ENCODE data around the gene SLC46A2.

SLC46A2 gene

GRCh38 chr9:112833081-112833480 lies 57.6 kb downstream of the SLC46A2 start:
- H3K27me3 ChIP-seq (ENCODE audit: low read length): no peaks in the 10 kb centered on the region
- no peaks in the 10 kb centered on the region for H3K9me2 ChIP-seq (replicated peaks; ENCODE audit: insufficient read depth, low read length)
- no peaks in the 10 kb centered on the region for H3K79me2 ChIP-seq (ENCODE audit: insufficient read depth, low read length)
- no peak overlapping the region for H2AFZ ChIP-seq (ENCODE audit: low read depth, low read length, severe bottlenecking)
- no peaks in the 10 kb centered on the region for H3K36me3 ChIP-seq (ENCODE audit: low read length)
- no peaks in the 10 kb centered on the region for H3K9me3 ChIP-seq (ENCODE audit: insufficient read depth, low read length)
- no peak overlapping the region for H3K27ac ChIP-seq (ENCODE audit: low read depth, low read length)
- no peak overlapping the region for H3K4me3 ChIP-seq (ENCODE audit: insufficient read depth, low read length, poor library complexity, severe bottlenecking)
- H3K9ac ChIP-seq (ENCODE audit: low read length): no peak overlapping the region
- no peak for TF ChIP-seq CTCF (IDR thresholded peaks at IDR 0.05; ENCODE audit: insufficient read depth, low read length, poor library complexity, severe bottlenecking)
- TF ChIP-seq EZH2phosphoT487 (conservative IDR thresholded peaks at IDR 0.05; ENCODE audit: low read length): no peak
- H3F3A ChIP-seq (ENCODE audit: insufficient read depth): no peaks in the 10 kb centered on the region
- no peaks in the 10 kb centered on the region for H4K20me1 ChIP-seq (ENCODE audit: low read depth, low read length)
- H3K4me2 ChIP-seq (ENCODE audit: low read depth, low read length, poor library complexity, severe bottlenecking): no peak overlapping the region

- no peaks in the 10 kb centered on the region for H3K9me3 ChIP-seq (ENCODE audit: insufficient read depth, low read length)
- TF ChIP-seq EZH2phosphoT487 (conservative IDR thresholded peaks at IDR 0.05; ENCODE audit: low read length) (no peak), CTCF (IDR thresholded peaks at IDR 0.05; ENCODE audit: insufficient read depth, low read length, poor library complexity, severe bottlenecking) (no peak)
- no peaks in the 10 kb centered on the region for H3K79me2 ChIP-seq (ENCODE audit: insufficient read depth, low read length)
- H3K27me3 ChIP-seq (ENCODE audit: low read length): no peaks in the 10 kb centered on the region
- H3K4me2 ChIP-seq (ENCODE audit: low read depth, low read length, poor library complexity, severe bottlenecking): no peak overlapping the region
- no peaks in the 10 kb centered on the region for H3K9me2 ChIP-seq (replicated peaks; ENCODE audit: insufficient read depth, low read length)
- no peak overlapping the region for H3K9ac ChIP-seq (ENCODE audit: low read length)
- no peaks in the 10 kb centered on the region for H3F3A ChIP-seq (ENCODE audit: insufficient read depth)
- H3K36me3 ChIP-seq (ENCODE audit: low read length): no peaks in the 10 kb centered on the region
- H3K4me3 ChIP-seq (ENCODE audit: insufficient read depth, low read length, poor library complexity, severe bottlenecking): no peak overlapping the region
- no peaks in the 10 kb centered on the region for H4K20me1 ChIP-seq (ENCODE audit: low read depth, low read length)
- H2AFZ ChIP-seq (ENCODE audit: low read depth, low read length, severe bottlenecking): no peak overlapping the region
- H3K27ac ChIP-seq (ENCODE audit: low read depth, low read length): no peak overlapping the region
These were observed 58.7 kb downstream of the SLC46A2 start for GRCh38 chr9:112831969-112832368.

- Histone ChIP-seq H3K27ac (ENCODE audit: low read depth, low read length) (no peak overlapping the region), H3K36me3 (ENCODE audit: low read length) (no peaks in the 10 kb centered on the region), H2AFZ (ENCODE audit: low read depth, low read length, severe bottlenecking) (no peak overlapping the region), H3F3A (ENCODE audit: insufficient read depth) (no peaks in the 10 kb centered on the region), H3K9me3 (ENCODE audit: insufficient read depth, low read length) (no peaks in the 10 kb centered on the region), H3K4me3 (ENCODE audit: insufficient read depth, low read length, poor library complexity, severe bottlenecking) (no peak overlapping the region), H3K4me2 (ENCODE audit: low read depth, low read length, poor library complexity, severe bottlenecking) (no peak overlapping the region), H3K9ac (ENCODE audit: low read length) (no peak overlapping the region), H4K20me1 (ENCODE audit: low read depth, low read length) (no peaks in the 10 kb centered on the region), H3K9me2 (replicated peaks; ENCODE audit: insufficient read depth, low read length) (no peaks in the 10 kb centered on the region), H3K27me3 (ENCODE audit: low read length) (no peaks in the 10 kb centered on the region), H3K79me2 (ENCODE audit: insufficient read depth, low read length) (no peaks in the 10 kb centered on the region)
- no peak for TF ChIP-seq EZH2phosphoT487 (conservative IDR thresholded peaks at IDR 0.05; ENCODE audit: low read length)
These were observed 59.3 kb downstream of the SLC46A2 start for GRCh38 chr9:112831281-112831851.
